Keratinocyte (primary cell): ENCODE results near the gene CFAP47. TPM values are rescaled to one million over a fixed set of nuclear protein-coding genes. Genes with fewer than 3 reads are reported as not detected.

ENCODE experiments used
- DNase-seq: peaks from one replicate; pipeline ENCODE4 v3.0.0-alpha.2; 2011; ENCODE audit warnings: low read depth, missing footprints, low spot score
- FAIRE-seq: peaks from 2 replicates; lab custom pipeline; 2011; peaks lifted over from hg19 to GRCh38; lab: Jason Lieb, UNC
- H2AFZ ChIP-seq: 2 replicates; pipeline ENCODE4 v1.6.0; 2012; ENCODE audit warnings: low read length, control low read depth, inconsistent platforms; ENCODE audit not compliant: control insufficient read depth
- H3K27ac ChIP-seq: 2 replicates; pipeline ENCODE4 v1.5.1; 2011; ENCODE audit warnings: low read length; ENCODE audit not compliant: control insufficient read depth, insufficient read depth
- H3K27me3 ChIP-seq: 3 replicates; pipeline ENCODE4 v1.6.0; 2011; ENCODE audit warnings: low read length; ENCODE audit not compliant: control insufficient read depth, insufficient read depth; ENCODE audit errors: extremely low read depth
- H3K36me3 ChIP-seq, 2 experiments: 2 replicates in 1 of 2; 3 replicates in 1 of 2; pipeline ENCODE4 v1.5.1; 2011; ENCODE audit warnings: low read length in 2 of 2, mild to moderate bottlenecking in 1 of 2; ENCODE audit not compliant: control insufficient read depth in 2 of 2, insufficient read depth in 2 of 2; ENCODE audit errors: extremely low read depth in 1 of 2
- H3K4me1 ChIP-seq: 3 replicates; pipeline ENCODE4 v1.5.1; 2011; ENCODE audit warnings: low read length; ENCODE audit not compliant: control insufficient read depth, insufficient read depth; ENCODE audit errors: extremely low read depth
- H3K4me2 ChIP-seq: 3 replicates; pipeline ENCODE4 v1.6.0; 2011; ENCODE audit warnings: low read depth, low read length; ENCODE audit not compliant: control insufficient read depth, insufficient read depth; ENCODE audit errors: extremely low read depth
- H3K4me3 ChIP-seq, 3 experiments: fragments of 200-600 bp in 1 of 3; sonication (generic) in 1 of 3; 2 replicates in 2 of 3; 3 replicates in 1 of 3; pipeline ENCODE4 v1.5.1; 2011 to 2016; ENCODE audit warnings: low read length in 3 of 3, mild to moderate bottlenecking in 3 of 3, control low read depth in 2 of 3, inconsistent platforms in 1 of 3, low read depth in 1 of 3, mixed read lengths in 1 of 3, mixed run types in 1 of 3, moderate library complexity in 1 of 3; ENCODE audit not compliant: control insufficient read depth in 2 of 3, insufficient read depth in 2 of 3; ENCODE audit errors: extremely low read depth in 1 of 3
- H3K79me2 ChIP-seq: 2 replicates; pipeline ENCODE4 v1.6.0; 2012; ENCODE audit warnings: low read length; ENCODE audit not compliant: control insufficient read depth, insufficient read depth
- H3K9ac ChIP-seq: 3 replicates; pipeline ENCODE4 v1.6.0; 2011; ENCODE audit warnings: low read length; ENCODE audit not compliant: control insufficient read depth, insufficient read depth; ENCODE audit errors: extremely low read depth
- H3K9me1 ChIP-seq: 3 replicates; pipeline ENCODE4 v1.6.0; 2011; ENCODE audit warnings: low read length; ENCODE audit not compliant: control insufficient read depth, insufficient read depth; ENCODE audit errors: extremely low read depth
- H3K9me3 ChIP-seq: 2 replicates; pipeline ENCODE4 v1.5.1; 2012; ENCODE audit warnings: low read depth, low read length; ENCODE audit not compliant: control insufficient read depth
- H4K20me1 ChIP-seq: 3 replicates; pipeline ENCODE4 v1.6.0; 2011; ENCODE audit warnings: low read length; ENCODE audit not compliant: control insufficient read depth, insufficient read depth; ENCODE audit errors: extremely low read depth
- CTCF ChIP-seq, 3 experiments: IDR thresholded peaks in 1 of 3; conservative IDR thresholded peaks in 1 of 3; optimal IDR thresholded peaks in 1 of 3; 2 replicates in 2 of 3; 3 replicates in 1 of 3; pipeline versions ENCODE3 to v1.5.1; 2011; ENCODE audit warnings: low read length in 3 of 3, mild to moderate bottlenecking in 3 of 3, moderate library complexity in 2 of 3, control low read depth in 1 of 3, inconsistent platforms in 1 of 3; ENCODE audit not compliant: insufficient read depth in 2 of 3; ENCODE audit errors: extremely low read depth in 1 of 3
- EZH2 ChIP-seq: IDR thresholded peaks from one replicate; pipeline ENCODE4 v1.6.1; 2012; ENCODE audit warnings: inconsistent platforms, mild to moderate bottlenecking, low read length, moderate library complexity
- dilution Hi-C: fragments of 300-500 bp; cut with MboI; formaldehyde crosslinking; loops from one replicate; pipeline ENCODE4 v1.7.0; 2020; ENCODE audit warnings: low sequenced_read_pairs; ENCODE audit not compliant: extremely low pct_ligation_motif_present
- polyA plus RNA-seq, 5 experiments: library from polyadenylated mRNA; depleted of rRNA in 3 of 5; stranded (reverse) in 3 of 5; stranded (forward) in 1 of 5; unstranded in 1 of 5; fragments of >200 nt; gene quantifications; 1 replicate in 1 of 5; 2 replicates in 3 of 5; 3 replicates in 1 of 5; pipeline versions ENCODE4 v1.2.1 to v1.2.3, GENCODE V29; 2011 to 2012; ENCODE audit warnings: missing spikeins in 2 of 5, low read depth in 1 of 5, low replicate concordance in 1 of 5

The CFAP47 gene
- polyA plus RNA-seq, 1 donor (not counting 4 experiments of a cell fraction or from before 2014, with no cell fraction given), result not detected

- H3K27me3 ChIP-seq, result no peaks in the 10 kb centered on the region
- no peak overlapping the region for H3K9ac ChIP-seq
- FAIRE-seq (no peak), DNase-seq (no peak)
- H3K9me1 ChIP-seq, result no peaks in the 10 kb centered on the region
- H3K27ac ChIP-seq, result no peak overlapping the region
- TF ChIP-seq EZH2 (no peak), CTCF (optimal IDR thresholded peaks at IDR 0.05 in 1 of 3, IDR thresholded peaks at IDR 0.05 in 1 of 3, conservative IDR thresholded peaks at IDR 0.05 in 1 of 3; ENCODE audit: extremely low read depth in 1 of 3, insufficient read depth in 2 of 3, low read length in 3 of 3) (no peak)
- H2AFZ ChIP-seq, result no peak overlapping the region
- H3K4me1 ChIP-seq, result no peaks in the 10 kb centered on the region
- dilution Hi-C loops, result no loop called here
- H3K79me2 ChIP-seq, result no peaks in the 10 kb centered on the region
- H4K20me1 ChIP-seq, result no peaks in the 10 kb centered on the region
- no peaks in the 10 kb centered on the region for H3K36me3 ChIP-seq
- no peak overlapping the region for H3K4me3 ChIP-seq
- no peak overlapping the region for H3K4me2 ChIP-seq
- no peaks in the 10 kb centered on the region for H3K9me3 ChIP-seq
Observed at GRCh38 chrX:36414056-36414455, 494.5 kb downstream of the CFAP47 start.

GRCh38 chrX:36422368-36422767, 502.8 kb downstream of the CFAP47 start:
- TF ChIP-seq CTCF (optimal IDR thresholded peaks at IDR 0.05 in 1 of 3, IDR thresholded peaks at IDR 0.05 in 1 of 3, conservative IDR thresholded peaks at IDR 0.05 in 1 of 3; ENCODE audit: extremely low read depth in 1 of 3, insufficient read depth in 2 of 3, low read length in 3 of 3), result no peak
- no peak for TF ChIP-seq EZH2
- no peak overlapping the region for H3K4me2 ChIP-seq
- no peak overlapping the region for H3K9ac ChIP-seq
- no peak overlapping the region for H3K4me3 ChIP-seq
- no peaks in the 10 kb centered on the region for H3K9me1 ChIP-seq
- no peak for DNase-seq
- dilution Hi-C loops, result no loop called here
- H3K79me2 ChIP-seq, result no peaks in the 10 kb centered on the region
- H4K20me1 ChIP-seq, result no peaks in the 10 kb centered on the region
- no peaks in the 10 kb centered on the region for H3K9me3 ChIP-seq
- no peak for FAIRE-seq
- H3K36me3 ChIP-seq, result no peaks in the 10 kb centered on the region
- no peaks in the 10 kb centered on the region for H3K4me1 ChIP-seq
- no peak overlapping the region for H2AFZ ChIP-seq
- H3K27ac ChIP-seq, result no peak overlapping the region
- no peaks in the 10 kb centered on the region for H3K27me3 ChIP-seq
